Activated CD4-positive, alpha-beta memory T cell treated with anti-CD3 and anti-CD28 coated beads, Interleukin-2, amount 10 ng/mL, durations not matched to agents 7 days and 5 days (primary cell): Measurements from ENCODE around the gene SLC25A24. TPM values are rescaled to one million over a fixed set of nuclear protein-coding genes. Genes with fewer than 3 reads are reported as not detected.

Source experiments
- CTCF ChIA-PET: fragments of 350-600 bp; sonication (Branson Sonifier 250); formaldehyde crosslinking; loops from one replicate; lab custom pipeline; 2021; ENCODE audit warnings: antibody characterized with exemption, inconsistent platforms; lab: Charles Lee
- POLR2A ChIA-PET: fragments of 350-600 bp; sonication (Branson Sonifier 250); formaldehyde crosslinking; loops from one replicate; lab custom pipeline; 2021; ENCODE audit warnings: antibody characterized with exemption; lab: Charles Lee
- DNase-seq: peaks from one replicate; pipeline ENCODE4 v3.0.0-alpha.2; 2020
- H3K27ac Mint-ChIP-seq: one replicate; pipeline ENCODE4 v1.8.0; 2021; ENCODE audit warnings: mild to moderate bottlenecking, mixed read lengths
- H3K27me3 Mint-ChIP-seq: one replicate; pipeline ENCODE4 v1.8.0; 2021; ENCODE audit warnings: mixed read lengths
- H3K36me3 Mint-ChIP-seq: one replicate; pipeline ENCODE4 v1.8.0; 2021; ENCODE audit warnings: low read depth, mixed read lengths
- H3K4me1 Mint-ChIP-seq: one replicate; pipeline ENCODE4 v1.8.0; 2021; ENCODE audit warnings: mixed read lengths
- H3K4me3 Mint-ChIP-seq: one replicate; pipeline ENCODE4 v1.8.0; 2021; ENCODE audit warnings: mild to moderate bottlenecking, mixed read lengths
- H3K9me3 Mint-ChIP-seq: one replicate; pipeline ENCODE4 v1.8.0; 2021; ENCODE audit warnings: mixed read lengths
- total RNA-seq, 2 experiments: library from RNA; stranded (reverse); gene quantifications; one replicate each; pipeline ENCODE4 v1.2.3, GENCODE V29; 2021

The SLC25A24 gene
- total RNA-seq, 2 experiments from 2014 or later: 32.5 to 33.2 TPM

DNA sequence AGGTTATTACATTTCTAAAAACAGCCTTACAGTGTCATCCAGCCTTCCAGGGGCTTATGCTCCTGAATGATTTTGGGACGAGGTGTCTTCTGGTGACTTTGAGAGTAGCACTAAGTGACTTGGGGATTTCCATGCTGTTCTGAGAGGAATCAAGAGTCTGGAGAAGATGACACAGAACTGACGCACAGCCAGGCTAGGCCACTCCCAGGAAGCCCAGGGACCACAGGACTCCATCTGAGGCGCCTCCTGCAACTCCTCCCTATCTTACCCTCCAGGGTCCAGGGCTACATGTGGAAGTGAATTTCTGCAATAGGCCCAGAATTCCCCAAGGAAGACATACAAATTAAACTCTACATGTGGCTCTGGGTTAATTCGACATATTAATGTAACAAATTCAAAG, 92.5 kb downstream of the SLC25A24 start:
- H3K27me3 Mint-ChIP-seq: peaks cover 5% of the 10 kb centered on the region
- H3K27ac Mint-ChIP-seq: no peak overlapping the region
- peaks cover 5% of the 10 kb centered on the region for H3K4me1 Mint-ChIP-seq
- H3K4me3 Mint-ChIP-seq: no peak overlapping the region
- H3K9me3 Mint-ChIP-seq: no peaks in the 10 kb centered on the region
- peak; percentile 22 for DNase-seq
- H3K36me3 Mint-ChIP-seq: no peaks in the 10 kb centered on the region
- ChIA-PET POLR2A (no interaction called here), CTCF (interaction anchor here (0.6 to 1.3 kb wide), 3 partner anchors 11 to 332 kb away, joined by 3 to 4 read pairs (median 3); no protein-coding TSS in a partner anchor)

DNA sequence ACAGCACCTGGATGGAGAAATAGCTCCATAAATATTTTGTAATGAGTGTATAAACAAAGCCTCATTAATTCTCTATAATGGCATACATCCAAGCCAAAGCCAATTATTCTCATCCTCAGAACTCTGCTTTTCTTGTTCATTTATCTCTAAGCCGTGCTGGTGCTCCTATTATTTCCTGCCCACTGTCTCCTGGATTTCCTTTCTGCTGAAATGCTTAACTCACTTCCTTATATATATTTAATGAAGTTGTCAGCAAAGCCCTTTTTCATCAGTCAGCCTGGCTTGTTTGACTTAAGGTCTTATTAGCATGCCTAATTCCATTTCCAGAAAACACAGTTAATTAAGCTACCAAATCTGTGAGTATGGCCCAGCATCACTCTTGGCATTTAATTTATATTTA, 93.4 kb downstream of the SLC25A24 start:
- CTCF ChIA-PET: no interaction called here
- H3K4me1 Mint-ChIP-seq: peaks cover 5% of the 10 kb centered on the region
- POLR2A ChIA-PET: no interaction called here
- H3K36me3 Mint-ChIP-seq: no peaks in the 10 kb centered on the region
- H3K27ac Mint-ChIP-seq: no peak overlapping the region
- DNase-seq: no peak
- H3K27me3 Mint-ChIP-seq: peaks cover 7% of the 10 kb centered on the region
- H3K4me3 Mint-ChIP-seq: no peak overlapping the region
- no peaks in the 10 kb centered on the region for H3K9me3 Mint-ChIP-seq

DNA sequence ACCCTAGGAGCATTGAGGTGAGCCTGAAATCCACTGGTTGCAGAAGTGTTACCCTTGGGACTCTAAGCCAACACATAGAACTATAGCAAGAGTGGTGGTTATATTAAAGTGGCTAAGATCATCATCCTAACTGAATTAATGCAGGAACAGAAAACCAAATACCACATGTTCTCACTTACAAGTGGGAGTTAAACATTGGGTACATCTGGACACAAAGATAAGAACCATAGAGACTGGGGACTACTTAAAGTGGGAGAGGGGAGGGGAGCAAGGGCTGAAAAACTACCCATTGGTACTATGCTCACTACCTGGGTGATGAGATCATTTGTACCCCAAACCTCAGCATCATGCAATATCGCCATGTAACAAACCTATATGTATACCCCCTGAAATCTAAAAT, 100.0 kb downstream of the SLC25A24 start:
- ChIA-PET CTCF (no interaction called here), POLR2A (interaction anchor here (0.6 kb wide), 1 partner anchor 10 kb away, joined by 3 read pairs; no protein-coding TSS in a partner anchor)
- no peak overlapping the region for H3K27ac Mint-ChIP-seq
- no peak for DNase-seq
- H3K36me3 Mint-ChIP-seq: no peaks in the 10 kb centered on the region
- H3K4me3 Mint-ChIP-seq: no peak overlapping the region
- peaks cover 14% of the 10 kb centered on the region for H3K4me1 Mint-ChIP-seq
- H3K27me3 Mint-ChIP-seq: peaks cover 11% of the 10 kb centered on the region
- H3K9me3 Mint-ChIP-seq: no peaks in the 10 kb centered on the region

DNA sequence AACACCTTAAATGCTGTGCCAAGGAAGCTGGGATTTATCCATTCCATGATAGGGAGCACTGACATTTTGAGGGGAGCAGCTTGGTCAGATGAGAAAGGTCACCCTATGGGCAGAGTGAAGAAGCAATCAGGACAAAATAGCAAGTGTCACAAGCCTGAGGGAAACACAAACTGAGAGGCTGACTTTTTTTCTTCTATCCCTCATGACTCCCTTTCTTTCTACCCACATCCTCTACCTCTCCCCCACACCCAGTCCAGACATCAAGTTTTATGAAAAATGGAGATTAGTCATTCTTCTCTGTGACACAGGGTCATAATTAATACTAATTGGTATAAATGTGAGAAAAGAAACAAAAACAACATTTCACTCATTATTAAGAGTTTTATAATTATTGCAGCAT, 103.1 kb downstream of the SLC25A24 start:
- Mint-ChIP-seq H3K36me3 (no peaks in the 10 kb centered on the region), H3K27ac (no peak overlapping the region), H3K4me3 (no peak overlapping the region), H3K27me3 (peaks cover 4% of the 10 kb centered on the region), H3K9me3 (no peaks in the 10 kb centered on the region), H3K4me1 (peaks cover 14% of the 10 kb centered on the region)
- POLR2A ChIA-PET: no interaction called here
- DNase-seq: no peak
- CTCF ChIA-PET: interaction anchor here (0.9 to 1.2 kb wide), 2 partner anchors 11 to 315 kb away, joined by 3 read pairs; no protein-coding TSS in a partner anchor

DNA sequence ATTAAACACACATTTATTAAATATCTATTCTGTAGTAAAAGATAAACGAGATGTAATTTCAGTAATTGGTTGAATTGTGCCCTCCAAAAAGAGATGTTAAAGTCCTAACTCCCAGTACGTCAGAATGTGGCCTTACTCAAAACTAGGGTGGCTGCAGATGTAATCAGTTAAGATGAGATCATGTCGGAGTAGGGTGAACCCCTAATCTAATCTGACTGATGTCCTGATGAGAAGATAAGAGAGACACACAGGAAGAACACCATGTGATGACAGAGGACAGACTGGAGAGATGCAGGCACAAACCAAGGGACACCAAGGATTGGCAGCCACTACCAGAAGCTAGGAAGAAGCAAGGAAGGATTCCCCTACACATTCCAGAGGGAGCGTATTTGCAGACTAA, 104.1 kb downstream of the SLC25A24 start:
- H3K9me3 Mint-ChIP-seq: no peaks in the 10 kb centered on the region
- ChIA-PET CTCF (interaction anchor here (0.9 kb wide), 1 partner anchor 314 kb away, joined by 3 read pairs; no protein-coding TSS in a partner anchor), POLR2A (interaction anchor here (0.8 kb wide), 1 partner anchor 18 kb away, joined by 3 read pairs; no protein-coding TSS in a partner anchor)
- no peak overlapping the region for H3K27ac Mint-ChIP-seq
- H3K4me1 Mint-ChIP-seq: peaks cover 14% of the 10 kb centered on the region
- no peaks in the 10 kb centered on the region for H3K27me3 Mint-ChIP-seq
- DNase-seq: no peak
- H3K36me3 Mint-ChIP-seq: no peaks in the 10 kb centered on the region
- H3K4me3 Mint-ChIP-seq: no peak overlapping the region

DNA sequence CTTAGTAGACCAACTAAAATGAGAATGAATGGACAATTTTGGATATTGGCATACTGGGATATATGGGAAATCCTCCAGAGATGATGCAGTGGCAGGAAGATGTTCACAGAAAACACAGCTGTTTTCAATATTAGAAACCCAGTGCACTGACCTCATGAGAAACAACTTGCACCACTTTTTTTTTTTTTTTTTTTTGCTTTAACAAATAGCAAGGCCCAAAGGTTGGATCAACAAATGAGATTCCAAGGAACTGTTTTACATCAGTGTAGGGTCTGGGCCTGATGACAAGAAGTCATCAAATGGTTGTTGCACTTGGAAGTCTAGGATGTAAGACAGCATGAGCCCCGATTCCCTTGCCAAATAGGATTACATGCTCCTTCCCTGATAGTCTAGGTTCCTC, 110.7 kb downstream of the SLC25A24 start:
- Mint-ChIP-seq H3K9me3 (no peaks in the 10 kb centered on the region), H3K36me3 (no peaks in the 10 kb centered on the region), H3K4me1 (no peaks in the 10 kb centered on the region), H3K27me3 (no peaks in the 10 kb centered on the region), H3K4me3 (no peak overlapping the region), H3K27ac (no peak overlapping the region)
- ChIA-PET POLR2A (no interaction called here), CTCF (no interaction called here)
- DNase-seq: no peak

DNA sequence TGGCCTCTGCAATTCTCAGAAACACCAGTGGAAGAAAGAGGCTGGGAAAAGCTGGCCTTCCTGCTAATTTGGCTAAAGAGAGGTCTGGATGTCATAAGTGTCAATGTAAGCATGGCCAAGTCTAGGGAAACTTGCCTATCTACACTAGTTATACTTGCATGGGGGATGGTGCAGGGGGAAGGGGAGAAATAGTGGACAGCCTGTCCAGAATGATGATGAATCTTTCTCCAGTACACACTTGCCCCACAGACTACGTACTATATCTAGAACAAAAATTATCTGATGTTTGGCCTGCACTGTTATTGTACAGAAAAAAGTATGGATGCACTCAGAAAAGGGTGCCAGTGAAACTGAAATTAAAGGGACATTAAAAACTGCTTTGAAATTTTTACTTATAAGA, 114.5 kb downstream of the SLC25A24 start:
- DNase-seq: no peak
- no peak overlapping the region for H3K4me3 Mint-ChIP-seq
- H3K4me1 Mint-ChIP-seq: peaks cover 30% of the 10 kb centered on the region
- no peaks in the 10 kb centered on the region for H3K27me3 Mint-ChIP-seq
- CTCF ChIA-PET: no interaction called here
- no peaks in the 10 kb centered on the region for H3K9me3 Mint-ChIP-seq
- POLR2A ChIA-PET: no interaction called here
- peaks cover 3% of the 10 kb centered on the region for H3K36me3 Mint-ChIP-seq
- no peak overlapping the region for H3K27ac Mint-ChIP-seq

DNA sequence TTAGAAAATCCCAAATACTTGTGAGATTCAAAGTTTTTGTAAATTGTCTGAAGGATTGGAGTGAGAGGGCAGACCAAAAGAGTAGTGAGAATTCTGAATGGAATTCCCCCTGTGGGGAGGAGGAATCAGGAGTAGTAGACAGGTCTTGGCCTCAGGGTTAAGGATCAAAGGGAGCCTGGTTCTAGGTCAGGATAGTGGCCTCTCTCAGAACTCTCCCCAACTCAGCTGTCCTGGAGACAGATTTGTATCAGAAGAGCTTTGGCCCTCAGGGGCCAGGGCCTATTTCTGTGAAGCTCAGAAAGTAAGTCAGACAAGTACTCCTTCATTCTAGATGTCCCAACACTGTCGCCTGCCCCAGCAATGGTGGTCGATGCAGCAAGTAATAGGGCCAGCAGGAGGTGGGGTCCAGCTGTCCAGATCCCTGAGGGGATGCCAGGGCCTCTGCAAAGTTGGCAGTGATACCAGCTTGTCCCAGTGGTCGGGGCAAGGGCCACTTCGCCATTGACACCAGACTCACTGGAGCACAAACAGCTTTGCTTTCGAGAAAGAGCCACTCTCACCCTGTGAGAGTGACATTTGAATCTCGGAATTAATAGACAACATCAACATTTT, 115.2 kb downstream of the SLC25A24 start:
- no peak overlapping the region for H3K4me3 Mint-ChIP-seq
- CTCF ChIA-PET: no interaction called here

More for the DNA sequence above, 115.2 kb downstream of the SLC25A24 start:
- peaks cover 35% of the 10 kb centered on the region for H3K4me1 Mint-ChIP-seq
- H3K27me3 Mint-ChIP-seq: no peaks in the 10 kb centered on the region
- H3K9me3 Mint-ChIP-seq: no peaks in the 10 kb centered on the region
- POLR2A ChIA-PET: no interaction called here
- no peak for DNase-seq
- H3K36me3 Mint-ChIP-seq: peaks cover 6% of the 10 kb centered on the region
- no peak overlapping the region for H3K27ac Mint-ChIP-seq

Other genes with a start within 250 kb of the SLC25A24 start
- 1 to 10 TPM; 2.0 to 2.3 TPM for gene VAV3, start 235.2 kb downstream of the SLC25A24 start, total RNA-seq
- gene NBPF4, start 43.7 kb upstream of the SLC25A24 start, total RNA-seq: not detected
- not detected for gene NBPF6, start 250.0 kb upstream of the SLC25A24 start, total RNA-seq